ENCODE results near the gene CFAP74. TPM values are rescaled to one million over a fixed set of nuclear protein-coding genes. Genes with fewer than 3 reads are reported as not detected.

Gene CFAP74
- total RNA-seq, 1 donor from 2014 or later, result not detected

DNA sequence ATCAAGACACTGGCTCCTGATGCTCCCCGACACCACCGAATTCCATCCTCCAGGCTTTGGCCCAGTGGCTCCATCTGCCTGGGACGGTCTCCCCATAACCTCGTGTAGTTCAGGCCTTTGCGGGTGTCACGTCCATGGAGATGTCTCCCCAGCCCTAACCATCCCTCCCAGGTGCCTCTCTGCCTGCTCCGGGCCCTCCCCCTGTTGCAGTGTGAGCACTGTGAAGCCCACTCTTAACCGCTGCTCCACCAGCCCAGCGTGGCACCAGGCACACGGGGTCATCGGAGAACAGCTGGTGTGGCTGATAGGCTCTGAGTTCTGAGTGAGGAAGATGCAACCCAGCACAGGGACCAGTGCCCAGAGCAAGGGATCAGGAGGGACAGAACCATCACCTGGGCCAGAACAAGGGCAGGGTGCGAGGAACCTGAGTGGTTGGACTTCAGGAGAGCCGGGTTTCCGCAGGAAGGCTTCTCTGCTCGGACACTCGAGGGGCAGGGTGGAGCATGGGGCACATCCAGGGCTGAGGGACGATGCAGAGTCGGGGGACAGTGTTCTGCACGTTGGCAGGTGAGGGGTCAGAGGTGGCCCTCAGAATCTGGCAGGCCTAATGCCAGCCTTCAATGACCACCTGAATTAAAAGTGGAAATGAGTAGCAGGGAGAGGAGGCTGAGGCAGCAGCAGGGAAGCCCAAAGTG lies 110.1 kb downstream of the CFAP74 start:
- H3K4me3 ChIP-seq (ENCODE audit: low read depth, low read length), result no peak overlapping the region
- DNase-seq (ENCODE audit: low read depth), result no peak
- TF ChIP-seq, protein P1, sequence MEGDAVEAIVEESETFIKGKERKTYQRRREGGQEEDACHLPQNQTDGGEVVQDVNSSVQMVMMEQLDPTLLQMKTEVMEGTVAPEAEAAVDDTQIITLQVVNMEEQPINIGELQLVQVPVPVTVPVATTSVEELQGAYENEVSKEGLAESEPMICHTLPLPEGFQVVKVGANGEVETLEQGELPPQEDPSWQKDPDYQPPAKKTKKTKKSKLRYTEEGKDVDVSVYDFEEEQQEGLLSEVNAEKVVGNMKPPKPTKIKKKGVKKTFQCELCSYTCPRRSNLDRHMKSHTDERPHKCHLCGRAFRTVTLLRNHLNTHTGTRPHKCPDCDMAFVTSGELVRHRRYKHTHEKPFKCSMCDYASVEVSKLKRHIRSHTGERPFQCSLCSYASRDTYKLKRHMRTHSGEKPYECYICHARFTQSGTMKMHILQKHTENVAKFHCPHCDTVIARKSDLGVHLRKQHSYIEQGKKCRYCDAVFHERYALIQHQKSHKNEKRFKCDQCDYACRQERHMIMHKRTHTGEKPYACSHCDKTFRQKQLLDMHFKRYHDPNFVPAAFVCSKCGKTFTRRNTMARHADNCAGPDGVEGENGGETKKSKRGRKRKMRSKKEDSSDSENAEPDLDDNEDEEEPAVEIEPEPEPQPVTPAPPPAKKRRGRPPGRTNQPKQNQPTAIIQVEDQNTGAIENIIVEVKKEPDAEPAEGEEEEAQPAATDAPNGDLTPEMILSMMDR (conservative IDR thresholded peaks at IDR 0.05; ENCODE audit: low read depth, low read length), result no peak

DNA sequence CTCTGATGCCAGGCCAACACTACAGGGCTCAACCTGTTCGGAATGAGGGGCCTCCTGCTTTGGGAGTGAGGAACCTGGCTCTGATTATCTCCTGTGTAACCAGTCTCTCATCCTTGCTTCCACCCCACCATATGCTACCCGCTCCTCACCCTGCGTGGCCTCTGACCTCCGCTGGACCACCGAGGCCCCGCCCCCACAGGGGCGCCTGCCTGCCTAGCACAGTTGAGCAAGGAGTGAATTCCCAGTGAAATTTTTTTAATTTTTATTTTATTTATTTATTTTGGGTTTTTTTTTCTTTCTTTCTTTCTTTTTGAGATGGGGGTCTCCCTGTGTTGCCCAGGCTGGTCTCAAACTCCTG lies 110.8 kb downstream of the CFAP74 start:
- TF ChIP-seq, protein P1 (conservative IDR thresholded peaks at IDR 0.05; ENCODE audit: low read depth, low read length), result no peak
- no peak overlapping the region for H3K4me3 ChIP-seq (ENCODE audit: low read depth, low read length)
- no peak for DNase-seq (ENCODE audit: low read depth)

DNA sequence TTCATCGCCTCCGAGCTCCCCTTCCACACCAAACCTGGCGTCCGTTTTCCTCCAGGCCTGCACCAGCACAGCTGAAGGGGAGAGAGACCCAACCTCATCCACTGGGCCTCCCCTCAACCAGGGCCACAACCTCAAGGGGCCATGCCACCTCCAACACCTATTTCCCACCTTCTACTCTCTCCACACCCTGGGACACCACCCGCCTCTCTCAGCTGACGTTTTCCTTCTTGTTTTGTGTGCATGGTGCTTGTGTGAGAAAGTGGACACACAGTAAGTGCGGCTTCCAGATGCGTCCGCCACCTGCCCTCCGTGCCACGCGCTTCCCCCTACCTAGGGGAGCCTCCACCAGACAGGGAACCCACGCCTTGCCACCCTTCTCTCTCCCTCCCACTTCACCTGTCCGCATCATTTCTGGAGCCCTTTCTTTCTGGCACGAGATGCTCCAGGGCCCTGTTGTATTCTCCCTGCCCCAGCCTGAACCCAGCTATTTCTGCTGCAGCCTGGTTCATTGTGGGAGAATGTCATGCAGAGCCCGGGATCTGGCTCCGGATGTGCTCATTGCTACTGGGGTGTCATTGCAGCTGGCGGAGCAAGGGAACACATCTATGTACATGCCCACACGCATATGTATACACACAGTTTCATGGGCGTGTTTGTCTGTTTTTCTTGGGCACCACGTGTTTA lies 111.4 kb downstream of the CFAP74 start:
- peak overlapping the region; percentile 88 for H3K4me3 ChIP-seq (ENCODE audit: low read depth, low read length)
- DNase-seq (ENCODE audit: low read depth), result no peak
- TF ChIP-seq, protein P1 (conservative IDR thresholded peaks at IDR 0.05; ENCODE audit: low read depth, low read length), result no peak

DNA sequence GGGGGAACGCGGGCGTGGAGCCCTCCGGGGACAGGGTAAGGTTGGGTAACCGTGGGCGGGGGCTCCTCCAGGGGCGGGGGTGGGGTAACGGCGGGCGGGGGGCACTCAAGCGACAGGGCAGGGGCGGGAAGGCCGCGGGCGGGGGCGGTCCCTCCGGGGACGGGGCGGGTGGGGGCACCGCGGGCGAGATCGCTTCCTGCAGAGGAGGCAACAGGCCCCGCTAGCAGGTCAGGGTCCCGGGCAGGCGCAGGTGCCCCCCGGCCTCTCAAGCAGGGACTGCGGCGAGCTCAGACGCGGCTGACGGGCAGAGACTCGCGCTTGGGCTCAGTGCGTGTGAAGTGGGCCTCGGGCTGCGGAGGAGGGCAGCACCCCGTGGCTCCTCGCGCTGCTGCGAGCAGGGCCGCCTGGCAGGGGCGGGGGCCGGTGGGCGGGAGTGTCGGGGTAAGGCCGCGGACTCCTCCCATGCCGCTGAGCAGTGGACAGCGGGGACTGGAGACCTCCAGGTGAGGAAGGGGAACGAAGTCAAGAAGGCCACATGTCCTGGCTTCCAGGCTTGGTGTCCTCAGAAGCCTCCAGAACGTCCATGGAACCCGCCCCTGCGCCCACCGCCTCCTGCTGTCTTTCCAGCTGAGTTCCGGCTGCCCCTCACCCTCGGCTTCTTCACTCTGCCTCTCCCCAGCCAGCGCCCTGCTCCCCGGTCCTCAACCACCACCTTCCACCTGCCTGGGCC lies 112.1 kb downstream of the CFAP74 start:
- DNase-seq (ENCODE audit: low read depth), result no peak
- TF ChIP-seq, protein P1 (conservative IDR thresholded peaks at IDR 0.05; ENCODE audit: low read depth, low read length), result no peak
- peak overlapping the region; percentile 88 for H3K4me3 ChIP-seq (ENCODE audit: low read depth, low read length)

DNA sequence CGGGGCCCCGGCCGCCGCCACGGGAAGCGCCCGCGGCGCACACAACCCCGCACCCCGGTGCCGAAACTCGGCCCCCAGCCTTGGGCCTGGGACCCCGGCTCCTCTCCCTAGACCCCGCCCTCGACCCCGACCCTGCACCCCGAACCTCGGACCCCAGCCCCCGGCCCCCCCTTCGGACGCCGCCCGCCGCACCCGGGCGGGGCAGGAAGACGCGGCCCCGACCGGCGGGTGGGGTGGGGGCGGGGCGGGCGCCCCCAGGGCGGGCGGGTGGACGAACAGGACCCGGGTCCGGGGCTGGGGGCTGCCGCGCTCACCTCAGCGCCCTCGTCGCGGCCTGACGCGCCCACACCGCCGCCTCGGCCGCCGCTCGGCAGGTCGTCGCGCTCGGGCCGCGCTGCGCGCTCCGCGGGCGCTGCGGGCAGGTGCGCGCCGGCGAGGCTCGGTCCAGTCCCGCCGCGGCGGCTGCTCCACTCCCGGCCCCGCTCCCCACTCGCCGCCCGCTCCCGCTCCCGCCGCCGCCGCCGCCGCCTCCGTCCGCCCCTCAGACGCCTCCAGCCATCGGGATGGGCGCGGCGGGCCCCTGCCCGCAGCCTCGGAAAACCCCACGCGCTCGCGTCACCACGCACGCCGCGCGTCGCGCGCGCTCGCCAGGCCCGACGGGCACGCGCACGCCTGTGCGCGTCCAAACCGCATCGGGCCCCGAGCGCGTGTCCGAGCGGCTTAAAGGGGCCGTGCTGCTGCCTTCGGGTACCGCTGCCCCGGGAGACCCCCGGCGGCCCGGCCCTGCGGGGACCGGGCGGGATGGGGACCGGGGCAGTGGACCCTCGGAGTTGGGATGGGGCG lies 112.9 kb downstream of the CFAP74 start, which contains the start of gene GNB1:
Gene GNB1, minus strand, starts transcription at position 582 of the 843 bp plus-strand sequence. CDS start 65,634 bp downstream, outside the sequence.
- H3K4me3 ChIP-seq (ENCODE audit: low read depth, low read length), result peak within 1 kb of the TSS; percentile 88
- TF ChIP-seq, protein P1 (conservative IDR thresholded peaks at IDR 0.05; ENCODE audit: low read depth, low read length), result no peak
- no peak for DNase-seq (ENCODE audit: low read depth)

DNA sequence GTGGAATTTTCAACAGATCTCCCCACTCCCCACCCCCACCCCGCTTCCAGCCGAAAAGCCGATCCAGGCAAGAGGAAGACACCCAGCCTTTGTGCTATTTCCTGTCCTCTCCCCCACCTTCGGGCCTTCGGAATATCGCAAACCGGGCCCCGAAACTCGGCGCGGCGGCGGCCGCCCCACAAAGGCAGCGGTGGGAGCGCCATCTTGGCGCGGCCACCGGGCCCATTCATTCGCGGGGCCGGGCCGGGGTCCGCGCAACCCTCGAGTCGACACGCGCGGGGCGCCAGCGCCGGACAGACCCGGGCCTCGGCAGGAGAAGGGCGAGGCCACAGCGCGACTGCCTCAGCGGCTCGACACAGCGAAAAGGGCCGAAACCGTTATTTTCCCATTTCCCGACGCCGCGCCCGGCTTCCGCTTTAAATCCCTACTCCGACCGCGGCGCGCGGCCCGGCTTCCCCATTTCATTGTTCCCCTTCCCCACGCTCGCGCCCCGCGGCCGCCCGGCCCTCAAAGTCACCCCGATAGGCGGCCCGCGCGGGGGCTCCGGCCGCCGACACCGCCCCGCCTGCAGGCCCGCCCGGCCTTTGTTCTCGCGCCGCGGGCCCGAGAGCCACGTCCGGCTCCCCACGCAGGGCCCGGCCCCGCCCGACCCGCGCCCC lies 113.6 kb downstream of the CFAP74 start:
- DNase-seq (ENCODE audit: low read depth), result no peak
- H3K4me3 ChIP-seq (ENCODE audit: low read depth, low read length), result peak overlapping the region; percentile 88
- TF ChIP-seq, protein P1 (conservative IDR thresholded peaks at IDR 0.05; ENCODE audit: low read depth, low read length), result no peak

All from epithelial cell of proximal tubule (primary cell).